Astrocyte (in vitro differentiated cells and primary cell): ENCODE measurements around the gene ST3GAL6.

ENCODE experiments used
- EZH2 ChIP-seq: IDR thresholded peaks from 2 replicates; pipeline ENCODE4 v1.6.1; 2012; ENCODE audit warnings: mild to moderate bottlenecking, low read length, inconsistent platforms; ENCODE audit not compliant: insufficient read depth
- TF ChIP-seq, protein P1 (sequence below): IDR thresholded peaks from 2 replicates; pipeline ENCODE4 v1.5.1; 2011; ENCODE audit warnings: low read depth, mild to moderate bottlenecking, inconsistent platforms, low read length, moderate library complexity; ENCODE audit not compliant: insufficient read depth

DNA sequence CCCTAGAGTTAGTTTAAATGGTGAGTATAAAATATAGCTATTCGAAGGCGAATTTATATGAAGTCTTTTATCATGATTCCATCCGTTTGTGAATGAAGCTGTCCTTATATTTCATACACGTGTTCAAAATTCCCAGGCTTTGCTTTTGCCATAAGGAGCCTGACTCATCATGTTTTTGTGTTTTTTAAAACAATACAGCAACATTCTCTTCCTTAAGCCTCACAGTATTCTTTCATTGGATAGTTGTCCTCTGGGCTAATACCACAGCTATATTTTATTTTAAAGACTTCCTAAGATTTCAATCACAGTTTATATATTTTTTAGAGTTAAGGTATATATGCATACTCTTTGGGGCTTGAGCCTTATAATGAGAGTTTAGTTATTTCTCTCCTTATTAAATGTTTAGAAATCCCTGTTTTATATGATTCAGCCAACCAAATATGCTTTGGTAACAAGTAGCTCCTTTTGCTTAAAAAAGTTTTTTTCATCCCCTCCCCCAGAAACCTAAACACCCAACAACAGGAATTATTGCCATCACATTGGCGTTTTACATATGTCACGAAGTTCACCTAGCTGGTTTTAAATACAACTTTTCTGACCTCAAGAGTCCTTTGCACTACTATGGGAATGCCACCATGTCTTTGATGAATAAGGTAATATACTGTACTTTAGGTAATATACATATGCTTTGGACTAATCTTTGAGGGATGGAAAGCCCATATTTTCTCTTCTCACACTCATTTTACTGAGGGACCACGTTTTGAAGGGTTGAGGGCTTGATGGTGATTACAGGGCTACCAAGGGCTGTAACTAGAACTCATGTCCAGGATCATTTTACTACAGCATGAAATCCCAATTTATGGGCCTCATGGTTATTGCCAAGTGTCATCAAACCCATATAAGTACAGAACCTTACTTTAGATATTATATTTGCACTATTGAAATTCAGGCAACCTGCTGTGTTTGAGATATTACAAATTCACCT is 28.5 kb downstream of the ST3GAL6 start:
- TF ChIP-seq, protein P1, sequence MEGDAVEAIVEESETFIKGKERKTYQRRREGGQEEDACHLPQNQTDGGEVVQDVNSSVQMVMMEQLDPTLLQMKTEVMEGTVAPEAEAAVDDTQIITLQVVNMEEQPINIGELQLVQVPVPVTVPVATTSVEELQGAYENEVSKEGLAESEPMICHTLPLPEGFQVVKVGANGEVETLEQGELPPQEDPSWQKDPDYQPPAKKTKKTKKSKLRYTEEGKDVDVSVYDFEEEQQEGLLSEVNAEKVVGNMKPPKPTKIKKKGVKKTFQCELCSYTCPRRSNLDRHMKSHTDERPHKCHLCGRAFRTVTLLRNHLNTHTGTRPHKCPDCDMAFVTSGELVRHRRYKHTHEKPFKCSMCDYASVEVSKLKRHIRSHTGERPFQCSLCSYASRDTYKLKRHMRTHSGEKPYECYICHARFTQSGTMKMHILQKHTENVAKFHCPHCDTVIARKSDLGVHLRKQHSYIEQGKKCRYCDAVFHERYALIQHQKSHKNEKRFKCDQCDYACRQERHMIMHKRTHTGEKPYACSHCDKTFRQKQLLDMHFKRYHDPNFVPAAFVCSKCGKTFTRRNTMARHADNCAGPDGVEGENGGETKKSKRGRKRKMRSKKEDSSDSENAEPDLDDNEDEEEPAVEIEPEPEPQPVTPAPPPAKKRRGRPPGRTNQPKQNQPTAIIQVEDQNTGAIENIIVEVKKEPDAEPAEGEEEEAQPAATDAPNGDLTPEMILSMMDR: no peak
- no peak for TF ChIP-seq EZH2
